ENCODE data around the gene TBC1D23.
"Not testable (repeated sequence)": the region's sequence is repeated elsewhere in the genome, so short reads cannot be mapped to it uniquely, and the experiment has no call there.

TBC1D23 gene

DNA sequence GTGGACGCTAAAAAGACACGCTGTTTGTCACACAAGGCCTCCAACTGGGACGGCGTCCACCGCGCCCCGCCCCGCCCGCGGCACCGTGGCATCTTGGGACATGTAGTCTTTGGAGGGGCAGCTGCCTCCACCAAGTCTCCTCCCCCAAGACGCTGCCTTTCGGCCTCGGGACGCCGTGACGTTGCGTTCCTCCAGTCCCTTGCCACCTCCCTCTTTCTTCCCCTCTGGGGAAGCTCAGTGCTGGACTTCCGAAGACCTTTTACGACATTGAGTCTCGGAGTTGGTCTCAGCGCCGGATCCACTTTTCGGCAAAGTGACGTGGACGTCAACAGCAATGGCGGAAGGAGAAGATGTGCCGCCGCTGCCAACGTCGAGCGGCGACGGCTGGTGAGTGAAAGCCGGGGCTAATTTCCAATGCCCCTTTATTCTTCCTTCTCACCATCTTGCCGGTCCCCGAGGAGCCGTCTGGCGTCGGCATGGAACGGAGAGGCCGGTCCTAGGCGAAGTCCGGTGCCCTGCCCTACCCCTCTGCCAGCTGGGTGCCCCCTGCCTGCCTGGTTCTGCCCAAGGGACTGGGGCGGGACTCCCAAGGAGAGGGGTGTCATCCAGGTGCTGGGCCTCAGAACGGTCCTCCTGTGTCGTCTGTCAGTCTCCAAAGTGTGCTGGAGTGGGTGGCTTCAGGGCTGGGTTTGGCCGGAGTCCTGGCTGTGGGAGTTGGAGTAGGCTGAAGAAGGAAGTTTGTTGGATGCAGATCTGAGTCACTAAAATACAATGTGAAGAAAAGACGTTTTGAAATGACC is at the start of gene TBC1D23:
Gene TBC1D23 (plus strand): TSS at position 308 of the 800 bp plus-strand sequence. CDS start 27 bp downstream, at position 335.
- peak; percentile 100 for DNase-seq (ENCODE audit: low read depth)

- DNase-seq (ENCODE audit: low read depth): no peak
Measured at GRCh38 chr3:100213891-100214573, 46.8 kb upstream of the TBC1D23 start.

DNA sequence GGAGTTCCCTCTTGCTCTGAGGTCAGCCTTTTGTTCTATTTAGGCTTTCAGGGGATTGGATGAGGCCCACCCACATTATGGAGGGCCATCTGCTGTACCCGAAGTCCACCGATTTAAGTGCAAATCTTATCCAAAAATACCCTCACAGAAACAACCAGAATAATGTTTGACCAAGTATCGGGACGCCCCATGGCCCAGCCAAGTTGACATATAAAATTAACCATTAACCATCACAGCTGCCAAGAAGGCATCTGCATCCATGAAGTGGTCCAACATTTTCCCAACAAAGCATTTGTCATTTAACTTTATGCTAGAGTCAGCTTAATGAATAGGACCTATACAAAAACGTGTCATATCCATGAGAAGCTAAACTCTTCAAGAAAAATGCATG is 46.2 kb upstream of the TBC1D23 start:
- DNase-seq (ENCODE audit: low read depth): no peak

DNA sequence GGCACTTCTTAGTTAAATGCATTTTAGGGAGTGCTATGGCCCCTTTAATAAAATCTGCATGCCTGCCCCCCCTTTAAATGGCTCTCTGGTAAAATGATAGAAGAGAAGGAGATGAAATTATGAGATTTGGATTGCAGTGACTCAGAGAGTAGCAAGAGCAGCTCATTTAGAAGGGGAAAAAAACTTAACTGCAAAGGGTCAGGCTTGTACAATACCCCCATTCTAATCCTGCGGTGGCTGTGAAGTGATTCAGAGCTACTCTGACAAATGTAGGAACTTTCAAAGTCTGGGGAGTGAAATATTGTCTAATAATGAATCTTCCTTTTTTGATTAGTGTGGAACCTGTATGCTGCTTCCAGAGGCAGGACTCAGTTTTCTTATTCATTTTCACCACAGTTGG is 44.1 kb upstream of the TBC1D23 start:
- DNase-seq (ENCODE audit: low read depth): no peak

DNA sequence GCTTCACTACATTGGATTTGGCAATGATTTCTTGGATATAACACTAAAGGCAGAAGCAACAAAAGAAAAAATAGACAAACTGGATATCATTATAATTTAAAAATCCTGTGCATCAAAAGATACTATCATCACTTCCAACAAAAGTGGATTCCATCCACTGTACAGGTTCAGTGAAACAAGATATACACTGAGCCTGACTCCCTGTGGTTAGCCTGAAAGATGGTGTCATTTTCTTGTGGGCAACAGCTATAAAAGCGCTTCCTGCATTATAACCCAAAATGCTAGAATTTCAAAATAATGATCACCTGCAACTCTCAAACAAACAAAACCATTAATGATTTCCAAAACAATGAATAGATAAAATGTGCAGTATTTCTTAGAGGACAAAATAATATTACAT is 39.6 kb upstream of the TBC1D23 start:
- DNase-seq (ENCODE audit: low read depth): no peak

DNA sequence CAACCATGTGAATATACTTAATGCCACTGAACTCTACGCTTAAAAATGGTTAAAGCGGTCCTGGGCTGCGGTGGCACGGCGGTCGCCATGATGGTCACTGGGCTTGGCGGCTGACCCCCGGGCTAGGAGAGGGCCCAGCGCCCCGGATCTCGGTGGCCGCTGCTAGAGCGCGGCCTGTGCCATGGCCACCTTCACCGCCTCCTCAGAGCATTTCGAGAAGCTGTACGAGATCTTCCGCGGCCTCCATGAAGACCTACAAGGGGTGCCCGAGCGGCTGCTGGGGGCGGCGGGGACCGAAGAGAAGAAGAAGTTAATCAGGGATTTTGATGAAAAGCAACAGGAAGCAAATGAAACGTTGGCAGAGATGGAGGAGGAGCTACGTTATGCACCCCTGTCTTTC is 35.6 kb upstream of the TBC1D23 start:
- DNase-seq (ENCODE audit: low read depth): no peak

DNA sequence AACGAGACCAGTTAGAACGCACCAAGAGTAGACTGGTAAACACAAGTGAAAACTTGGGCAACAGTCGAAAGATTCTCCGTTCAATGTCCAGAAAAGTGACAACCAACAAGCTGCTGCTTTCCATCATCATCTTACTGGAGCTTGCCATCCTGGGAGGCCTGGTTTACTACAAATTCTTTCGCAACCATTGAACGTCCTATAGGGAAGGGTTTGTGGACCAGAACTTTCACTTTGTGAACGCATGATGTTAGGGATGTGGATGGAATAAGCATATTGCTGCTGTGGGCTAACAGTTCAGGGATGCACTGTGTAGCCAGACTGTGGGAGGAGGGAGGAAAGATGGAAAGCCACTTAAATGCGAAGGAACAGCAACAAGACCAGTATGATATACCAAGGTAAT is 34.9 kb upstream of the TBC1D23 start:
- DNase-seq (ENCODE audit: low read depth): no peak

- DNase-seq (ENCODE audit: low read depth): peak; percentile 21
Measured at GRCh38 chr3:100226712-100227429, 33.9 kb upstream of the TBC1D23 start.

GRCh38 chr3:100227511-100227921 is 33.3 kb upstream of the TBC1D23 start:
- DNase-seq (ENCODE audit: low read depth): no peak

DNA sequence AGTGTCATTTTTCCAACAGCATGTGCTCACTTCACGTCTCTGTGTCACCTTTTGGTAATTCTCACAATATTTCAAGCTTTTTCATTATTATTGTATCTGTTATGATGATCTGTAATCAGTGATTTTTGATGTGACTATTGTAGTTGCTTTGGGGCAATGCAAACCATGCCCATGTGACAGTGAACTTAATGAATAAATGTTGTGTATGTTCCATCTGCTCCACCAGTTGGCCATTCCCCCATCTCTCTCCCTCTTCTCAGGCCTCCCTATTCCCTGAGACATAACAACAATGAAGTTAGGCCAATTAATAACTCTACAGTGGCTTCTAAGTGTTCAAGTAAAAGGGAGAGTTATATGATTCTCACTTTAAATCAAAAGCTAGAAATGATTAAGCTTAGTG is 32.5 kb upstream of the TBC1D23 start:
- DNase-seq (ENCODE audit: low read depth): no peak

- DNase-seq (ENCODE audit: low read depth): not testable (repeated sequence)
Measured at GRCh38 chr3:100229188-100229587, 31.6 kb upstream of the TBC1D23 start.

GRCh38 chr3:100230710-100231109 is 30.1 kb upstream of the TBC1D23 start:
- DNase-seq (ENCODE audit: low read depth): no peak

DNA sequence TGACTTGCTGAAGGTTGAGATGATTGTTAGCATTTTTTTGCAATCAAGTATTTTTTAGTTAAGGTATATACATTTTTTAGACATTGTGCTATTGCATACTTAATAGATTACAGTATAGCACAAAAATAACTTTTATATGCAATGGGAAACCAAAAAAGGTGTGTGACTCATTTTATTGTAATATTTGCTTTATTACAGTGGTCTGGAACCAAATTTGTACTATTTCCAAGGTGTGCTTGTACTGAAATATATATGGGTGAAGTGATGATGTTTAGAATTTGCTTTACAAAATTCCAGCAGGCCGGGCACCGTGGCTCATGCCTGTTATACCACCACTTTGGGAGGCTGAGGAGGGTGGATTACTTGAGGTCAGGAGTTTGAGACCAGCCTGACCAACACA is 29.1 kb upstream of the TBC1D23 start:
- no peak for DNase-seq (ENCODE audit: low read depth)

- no peak for DNase-seq (ENCODE audit: low read depth)
Measured at GRCh38 chr3:100234364-100234763, 26.4 kb upstream of the TBC1D23 start.

GRCh38 chr3:100238599-100238998 is 22.2 kb upstream of the TBC1D23 start:
- DNase-seq (ENCODE audit: low read depth): no peak

- DNase-seq (ENCODE audit: low read depth): not testable (repeated sequence)
Measured at GRCh38 chr3:100242471-100242870, 18.3 kb upstream of the TBC1D23 start.

DNA sequence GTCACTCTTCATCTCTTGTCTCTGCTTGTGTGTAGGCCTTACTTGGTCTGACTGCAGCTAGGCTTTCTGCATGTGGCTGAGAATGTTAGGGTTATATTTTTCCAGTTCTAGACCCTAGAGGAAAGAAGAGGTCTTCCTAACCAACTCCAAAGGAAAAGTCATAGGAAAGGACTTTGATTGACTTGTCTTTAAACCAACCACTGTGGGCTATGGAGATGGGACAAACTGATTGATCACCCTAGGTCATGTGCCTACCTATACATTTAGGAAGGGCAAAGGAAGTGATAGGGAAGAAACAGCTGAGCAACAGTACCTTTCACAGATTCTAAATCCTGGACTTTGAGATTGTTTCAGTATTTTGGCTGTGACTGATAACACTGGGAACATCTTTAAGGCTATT is 16.5 kb upstream of the TBC1D23 start:
- DNase-seq (ENCODE audit: low read depth): no peak

DNA sequence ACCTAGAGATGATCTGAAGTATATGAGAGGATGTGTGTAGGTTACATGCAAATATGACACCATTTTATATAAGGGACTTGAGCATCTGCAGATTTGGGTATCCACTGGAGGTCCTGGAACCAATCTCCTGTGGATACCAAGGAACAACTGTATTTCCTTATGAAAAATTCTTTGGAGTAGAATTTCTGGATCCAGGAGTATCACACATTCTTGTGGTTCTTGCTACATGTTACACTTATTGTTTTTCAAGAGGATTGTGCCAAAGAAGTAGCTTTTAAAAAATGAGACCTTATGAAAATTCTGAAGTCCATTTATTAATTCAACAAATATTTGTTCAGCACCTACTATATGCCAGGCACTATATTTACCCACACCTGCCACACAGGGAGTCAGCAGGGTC is 15.7 kb upstream of the TBC1D23 start:
- no peak for DNase-seq (ENCODE audit: low read depth)

- DNase-seq (ENCODE audit: low read depth): no peak
Measured at GRCh38 chr3:100245927-100246326, 14.9 kb upstream of the TBC1D23 start.

- no peak for DNase-seq (ENCODE audit: low read depth)
Measured at GRCh38 chr3:100246999-100247398, 13.8 kb upstream of the TBC1D23 start.

DNA sequence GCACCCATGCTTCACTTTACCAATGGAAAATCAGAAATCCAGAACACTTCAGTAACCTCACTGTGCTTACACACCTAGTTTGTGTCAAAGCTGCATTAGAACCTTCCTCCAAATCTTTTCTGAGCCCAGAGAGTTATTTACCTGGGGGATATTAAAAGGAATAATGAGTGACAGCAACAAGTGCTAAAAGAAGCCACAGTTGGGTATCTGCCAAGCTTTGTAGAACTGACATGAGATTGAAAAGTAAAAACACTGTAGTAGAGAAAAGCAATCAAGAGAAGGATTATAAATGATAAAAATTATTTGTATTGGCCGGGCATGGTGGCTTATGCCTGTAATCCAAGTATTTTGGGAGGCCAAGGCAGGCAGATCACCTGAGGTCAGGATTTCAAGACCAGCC is 8.8 kb upstream of the TBC1D23 start:
- no peak for DNase-seq (ENCODE audit: low read depth)

- DNase-seq (ENCODE audit: low read depth): peak; percentile 48
Measured at GRCh38 chr3:100254168-100254777, 6.5 kb upstream of the TBC1D23 start.
